ENCODE results near the gene HKDC1.

DNA sequence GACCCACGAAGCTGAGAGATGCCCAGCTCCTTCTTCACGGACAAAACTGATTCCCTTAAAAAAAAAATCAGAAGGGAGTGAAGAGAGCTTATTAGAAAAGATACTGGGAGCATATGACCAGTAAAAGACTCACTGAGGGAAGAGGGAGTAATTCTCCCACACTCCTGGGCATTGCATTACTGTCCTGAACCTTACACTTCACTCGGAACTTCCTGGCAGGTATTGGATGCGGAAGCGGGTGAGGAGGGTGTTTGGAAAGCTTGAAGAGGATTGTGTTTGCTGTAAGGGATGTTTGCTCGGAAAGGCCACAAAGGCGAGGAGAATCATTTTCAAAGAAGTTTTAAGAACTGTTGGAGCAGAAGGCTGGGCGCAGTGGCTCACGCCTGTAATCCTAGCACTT, 375 bp downstream of the HKDC1 start:
- TF ChIP-seq CTCF (IDR thresholded peaks at IDR 0.05) = no peak
- TF ChIP-seq POLR2A (IDR thresholded peaks at IDR 0.05) = no peak
